ENCODE data around the gene TBX10.
"Not testable (repeated sequence)": the region's sequence is repeated elsewhere in the genome, so short reads cannot be mapped to it uniquely, and the experiment has no call there.

The TBX10 gene

GRCh38 chr11:67639438-67639859 is at the start of gene TBX10:
TSS of gene TBX10 (minus strand) at chr11:67639763. CDS start at chr11:67639472, 291 bp downstream.
- H3K36me3 Mint-ChIP-seq (ENCODE audit: low read depth): no peaks in the 10 kb centered on the region
- no peak for TF ChIP-seq CTCF (IDR thresholded peaks at IDR 0.05; ENCODE audit: unreplicated experiment in 3 of 3)
- H3K4me1 Mint-ChIP-seq: no peaks in the 10 kb centered on the region
- H3K27me3 Mint-ChIP-seq (ENCODE audit: low read depth): peaks cover 11% of the 10 kb centered on the region
- no peak within 1 kb of the TSS for H3K27ac Mint-ChIP-seq
- no peak within 1 kb of the TSS for H3K4me3 Mint-ChIP-seq
- H3K9me3 Mint-ChIP-seq: no peaks in the 10 kb centered on the region

DNA sequence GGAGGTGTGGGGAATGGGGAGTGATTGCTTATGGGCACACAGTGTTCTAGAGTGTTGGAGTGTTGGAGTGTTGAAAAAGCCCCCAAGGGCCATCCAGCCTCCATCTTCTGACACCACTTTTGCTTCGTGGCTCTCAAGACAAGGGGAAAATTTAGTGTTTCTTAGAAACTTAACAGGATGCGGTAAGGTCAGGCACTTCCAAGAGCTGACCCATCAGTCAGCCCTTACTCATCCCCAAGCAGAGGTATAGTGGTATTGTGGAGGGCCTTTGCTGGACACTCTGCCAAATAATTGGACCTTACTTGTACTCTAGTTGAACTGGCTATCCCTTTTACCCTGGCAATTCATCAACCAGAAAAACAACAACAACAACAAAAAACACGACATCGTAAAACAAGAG is 49.6 kb upstream of the TBX10 start:
- H3K4me1 Mint-ChIP-seq: peaks cover 14% of the 10 kb centered on the region
- no peak overlapping the region for H3K4me3 Mint-ChIP-seq
- H3K9me3 Mint-ChIP-seq: no peaks in the 10 kb centered on the region
- no peak for TF ChIP-seq CTCF (IDR thresholded peaks at IDR 0.05; ENCODE audit: unreplicated experiment in 3 of 3)
- H3K27me3 Mint-ChIP-seq (ENCODE audit: low read depth): no peaks in the 10 kb centered on the region
- H3K27ac Mint-ChIP-seq: no peak overlapping the region
- H3K36me3 Mint-ChIP-seq (ENCODE audit: low read depth): no peaks in the 10 kb centered on the region

DNA sequence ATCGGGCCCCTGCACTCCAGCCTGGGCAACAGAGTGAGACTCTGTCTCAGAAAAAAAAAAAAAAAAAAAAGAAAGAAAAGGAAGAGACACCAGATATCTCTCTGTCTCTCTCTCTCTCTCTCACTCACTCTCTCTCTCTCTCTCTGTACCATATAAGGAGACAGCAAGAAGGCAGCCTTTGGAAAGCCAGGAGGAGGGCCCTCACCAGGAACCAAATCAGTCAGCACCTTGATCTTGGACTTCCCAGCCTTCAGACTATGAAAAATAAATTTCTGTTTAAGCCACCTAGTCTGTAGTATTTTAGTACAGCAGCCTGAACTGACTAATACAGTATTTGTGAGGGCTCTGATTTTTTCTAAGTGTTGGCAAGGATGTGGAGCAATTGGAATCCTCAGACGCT is 48.4 kb upstream of the TBX10 start:
- H3K36me3 Mint-ChIP-seq (ENCODE audit: low read depth): no peaks in the 10 kb centered on the region
- no peak overlapping the region for H3K4me3 Mint-ChIP-seq
- TF ChIP-seq CTCF (IDR thresholded peaks at IDR 0.05; ENCODE audit: unreplicated experiment in 3 of 3): no peak
- no peaks in the 10 kb centered on the region for H3K9me3 Mint-ChIP-seq
- no peak overlapping the region for H3K27ac Mint-ChIP-seq
- H3K4me1 Mint-ChIP-seq: peaks cover 14% of the 10 kb centered on the region
- no peaks in the 10 kb centered on the region for H3K27me3 Mint-ChIP-seq (ENCODE audit: low read depth)

DNA sequence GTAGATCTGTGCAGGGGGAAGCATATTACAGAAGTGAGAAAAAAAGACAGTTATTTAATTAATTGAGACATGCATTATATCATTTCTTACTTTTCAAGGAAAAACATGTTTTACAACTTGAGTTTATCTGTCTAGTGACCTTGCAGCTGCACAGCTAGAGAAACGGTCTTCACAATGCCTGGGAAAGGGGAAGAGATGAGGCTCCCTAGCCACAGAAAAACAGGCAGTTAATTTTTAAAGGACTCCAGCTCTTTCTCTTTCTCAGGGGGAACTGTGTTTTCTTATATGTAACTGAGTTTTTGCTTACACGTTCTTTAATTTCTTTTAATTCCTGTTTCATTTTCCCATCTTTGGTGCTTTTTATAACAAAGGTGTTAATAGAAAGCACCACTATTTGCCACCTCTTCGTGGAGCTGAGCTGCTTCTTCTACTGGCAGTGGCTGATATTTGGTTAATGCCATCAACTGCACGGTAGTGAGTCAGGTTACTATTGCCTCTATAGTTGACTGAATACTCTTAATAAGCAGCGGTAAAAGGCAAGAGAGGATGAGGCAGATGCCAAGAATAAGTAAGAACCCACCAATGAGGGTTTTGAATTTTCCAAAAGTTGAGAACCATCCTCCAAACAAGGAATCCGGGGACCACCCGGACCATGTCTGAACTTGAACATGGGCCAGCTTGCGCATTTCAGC is 46.2 kb upstream of the TBX10 start:
- peak overlapping the region; percentile 68 to 87 (median 76) for H3K27ac Mint-ChIP-seq
- H3K4me1 Mint-ChIP-seq: peaks cover 27% of the 10 kb centered on the region
- H3K4me3 Mint-ChIP-seq; H3K27me3 Mint-ChIP-seq (ENCODE audit: low read depth); H3K36me3 Mint-ChIP-seq (ENCODE audit: low read depth); H3K9me3 Mint-ChIP-seq: not testable (repeated sequence)

DNA sequence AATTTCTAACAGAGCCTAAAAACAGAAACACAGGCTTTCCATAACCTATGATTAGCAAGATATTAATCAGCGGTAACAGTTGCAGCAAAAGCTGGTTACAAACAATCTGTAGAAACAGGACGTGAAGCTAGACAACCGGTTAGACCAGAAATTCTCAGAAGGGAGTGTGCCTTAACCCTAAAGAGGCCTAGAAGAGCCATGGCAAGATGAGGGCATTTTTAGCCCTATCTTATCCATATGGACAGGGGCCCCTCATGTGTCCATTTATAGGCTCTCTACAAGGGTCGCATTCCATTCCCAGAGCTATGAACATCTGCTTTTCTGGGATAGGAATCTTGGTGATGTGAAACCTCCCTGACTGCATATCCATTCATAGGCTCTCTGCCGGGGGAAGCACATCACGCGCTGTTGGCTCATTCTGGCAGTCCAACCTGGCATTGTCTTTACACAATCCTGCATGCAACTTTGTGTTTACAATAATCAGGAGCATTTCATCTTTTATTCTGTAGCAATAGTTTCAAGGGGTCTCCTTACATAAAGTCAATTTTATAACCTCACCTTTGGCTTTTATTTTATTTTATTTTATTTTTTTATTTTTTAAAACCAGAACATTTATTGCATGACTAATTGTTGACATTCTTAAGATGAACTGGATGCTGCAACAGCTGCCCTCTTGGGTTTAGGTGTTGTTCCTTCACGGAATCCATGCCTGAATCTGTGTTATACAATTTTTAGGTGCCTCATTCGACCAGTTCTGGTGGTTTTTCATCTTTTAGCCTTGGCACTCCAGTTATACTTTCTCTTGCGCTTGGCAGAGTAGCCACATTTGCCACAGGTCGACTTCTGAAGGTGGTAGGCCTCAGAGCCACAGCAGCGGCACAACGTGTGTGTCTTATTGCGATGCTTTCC is 42.8 kb upstream of the TBX10 start:
- H3K9me3 Mint-ChIP-seq; H3K36me3 Mint-ChIP-seq (ENCODE audit: low read depth): not testable (repeated sequence)
- H3K4me1 Mint-ChIP-seq: peaks cover 27% of the 10 kb centered on the region

GRCh38 chr11:67680696-67681470 is 41.3 kb upstream of the TBX10 start:
- H3K4me3 Mint-ChIP-seq: no peak overlapping the region
- H3K27me3 Mint-ChIP-seq (ENCODE audit: low read depth): peaks cover 13% of the 10 kb centered on the region
- peak overlapping the region in 2 of 3 experiments; percentile 31 to 77 for H3K27ac Mint-ChIP-seq
- peaks cover 7% of the 10 kb centered on the region for H3K9me3 Mint-ChIP-seq
- H3K36me3 Mint-ChIP-seq (ENCODE audit: low read depth): no peaks in the 10 kb centered on the region
- peaks cover 25% of the 10 kb centered on the region for H3K4me1 Mint-ChIP-seq
- no peak for TF ChIP-seq CTCF (IDR thresholded peaks at IDR 0.05; ENCODE audit: unreplicated experiment in 3 of 3)

More for the DNA sequence above, 42.8 kb upstream of the TBX10 start:
- Mint-ChIP-seq H3K4me3 (peak overlapping the region in 1 of 3 experiments; percentile 42), H3K27ac (peak overlapping the region; percentile 60 to 94 (median 77))
- not testable (repeated sequence) for H3K27me3 Mint-ChIP-seq (ENCODE audit: low read depth)
